Germinal center (tissue), 1 donor: ENCODE measurements around the gene IL22RA1.

Source experiments
- DNase-seq: peaks from one replicate; pipeline ENCODE4 v3.0.0; 2012; ENCODE audit warnings: mixed read lengths, low spot score

The IL22RA1 gene

DNA sequence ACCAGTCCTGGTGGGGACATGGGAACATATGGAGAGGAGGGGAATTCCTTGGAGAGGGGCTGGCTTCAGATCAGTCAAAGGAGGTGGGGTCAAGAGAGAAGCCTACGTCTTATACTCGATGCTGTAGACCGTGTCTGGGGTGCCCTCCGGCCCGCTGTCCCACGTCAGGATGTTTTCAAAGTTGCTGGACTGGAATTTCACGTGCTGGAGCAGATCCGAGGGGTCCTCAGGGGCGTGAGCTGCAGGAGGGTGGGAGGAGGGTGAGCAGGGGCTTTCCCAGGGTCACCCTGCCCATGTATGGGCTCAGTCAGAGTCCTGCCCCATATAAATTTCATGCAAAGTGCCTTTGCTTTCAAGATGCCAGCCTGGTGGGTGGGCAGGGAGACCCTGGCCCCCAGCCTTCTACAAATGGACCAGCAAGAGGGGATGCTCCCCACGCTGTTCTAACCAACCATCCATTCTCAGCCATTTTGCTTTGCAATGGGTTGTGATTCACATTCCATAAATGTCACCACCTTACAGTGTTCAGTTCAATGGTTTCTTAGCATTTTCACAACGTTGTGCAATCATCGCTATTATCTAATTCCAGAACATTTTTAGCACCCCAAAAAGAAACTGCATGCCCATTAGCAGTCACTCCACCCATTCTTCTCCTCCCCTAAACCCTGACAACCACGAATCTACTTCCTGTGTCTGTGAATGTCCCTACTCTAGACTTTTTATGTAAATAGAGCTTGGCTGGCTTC is 4.3 kb downstream of the IL22RA1 start:
- DNase-seq: no peak

DNA sequence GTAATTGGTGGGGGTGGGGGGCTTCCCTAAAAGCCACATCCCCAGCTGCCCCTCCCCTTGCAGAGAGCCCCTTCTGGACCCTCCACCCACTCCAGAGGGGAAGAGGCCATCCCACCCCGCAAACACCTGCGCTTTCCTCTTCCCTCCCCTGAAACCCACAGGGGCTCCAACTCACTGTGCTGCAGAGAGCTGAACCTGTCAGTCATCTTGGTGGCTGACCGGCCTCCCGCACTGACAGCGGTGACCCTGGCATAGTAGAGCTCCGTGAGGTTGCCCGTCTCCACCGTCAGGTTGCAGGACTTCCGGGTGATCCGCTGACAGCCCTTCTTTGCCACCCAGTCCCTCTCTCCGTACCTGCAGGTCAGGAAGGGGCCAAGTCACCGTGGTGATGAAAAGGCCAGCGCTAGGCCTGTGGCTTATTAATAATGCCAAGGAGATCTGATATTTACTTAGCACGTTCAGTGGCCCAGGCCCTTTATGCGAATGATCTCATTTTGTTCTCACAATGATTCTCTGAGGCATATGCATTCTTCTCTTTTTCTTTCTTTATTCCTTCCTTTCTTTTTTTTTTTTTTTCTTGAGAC is 5.9 kb downstream of the IL22RA1 start:
- DNase-seq: no peak

DNA sequence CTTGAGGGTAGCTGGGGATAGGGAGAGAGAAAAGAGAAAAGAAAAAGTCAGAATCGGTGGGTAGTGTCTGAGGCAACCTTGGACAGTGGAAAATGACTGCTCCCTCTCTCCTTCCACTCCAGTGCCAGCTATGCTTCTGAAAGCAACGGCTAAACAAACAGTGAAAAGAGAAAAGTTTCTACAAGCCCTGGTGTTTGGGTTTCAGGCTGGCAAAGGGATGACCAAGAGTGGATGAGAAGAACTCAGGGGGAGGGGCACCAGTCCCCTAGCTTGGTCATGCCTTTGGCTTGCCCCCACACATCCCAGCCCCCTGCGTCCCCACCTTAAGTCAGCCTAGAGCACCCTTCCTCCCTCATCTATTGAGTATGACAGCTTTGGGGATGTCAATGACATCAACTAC is 8.6 kb downstream of the IL22RA1 start:
- DNase-seq: no peak

DNA sequence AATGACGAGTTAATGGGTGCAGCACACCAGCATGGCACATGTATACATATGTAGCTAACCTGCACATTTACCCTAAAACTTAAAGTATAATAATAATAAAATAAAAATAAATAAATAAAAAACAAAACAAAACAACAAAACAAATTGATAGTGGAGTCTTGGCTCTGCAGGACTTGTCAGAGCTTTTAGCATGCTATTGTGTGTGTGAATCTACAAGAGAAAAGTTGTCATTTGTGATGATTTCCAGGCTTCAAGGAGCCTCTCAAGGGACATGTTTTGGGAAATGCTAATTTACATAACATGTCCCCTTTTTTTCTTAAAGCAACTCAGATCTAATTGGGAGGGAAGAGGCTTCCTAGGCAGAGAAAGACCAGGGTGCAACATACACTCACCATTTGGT is 9.1 kb downstream of the IL22RA1 start:
- DNase-seq: no peak

DNA sequence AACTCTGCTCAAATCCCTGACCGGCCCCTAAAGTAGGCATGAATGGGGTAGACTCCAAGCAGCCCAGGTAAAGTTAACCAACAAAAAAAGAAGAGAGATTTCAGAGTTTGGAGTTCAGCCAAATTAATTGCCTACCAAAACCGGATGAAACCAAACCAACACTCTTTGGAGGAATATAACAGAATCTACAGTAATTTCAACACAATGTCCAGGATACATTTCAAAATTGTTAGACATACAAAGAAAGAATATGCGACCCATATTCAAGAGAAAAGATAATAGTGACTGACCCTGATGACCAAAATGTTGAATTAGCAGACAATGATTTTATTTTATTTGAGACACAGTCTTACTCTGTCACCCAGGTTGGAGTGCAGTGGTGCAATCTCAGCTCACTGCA is 12.6 kb downstream of the IL22RA1 start:
- DNase-seq: no peak

DNA sequence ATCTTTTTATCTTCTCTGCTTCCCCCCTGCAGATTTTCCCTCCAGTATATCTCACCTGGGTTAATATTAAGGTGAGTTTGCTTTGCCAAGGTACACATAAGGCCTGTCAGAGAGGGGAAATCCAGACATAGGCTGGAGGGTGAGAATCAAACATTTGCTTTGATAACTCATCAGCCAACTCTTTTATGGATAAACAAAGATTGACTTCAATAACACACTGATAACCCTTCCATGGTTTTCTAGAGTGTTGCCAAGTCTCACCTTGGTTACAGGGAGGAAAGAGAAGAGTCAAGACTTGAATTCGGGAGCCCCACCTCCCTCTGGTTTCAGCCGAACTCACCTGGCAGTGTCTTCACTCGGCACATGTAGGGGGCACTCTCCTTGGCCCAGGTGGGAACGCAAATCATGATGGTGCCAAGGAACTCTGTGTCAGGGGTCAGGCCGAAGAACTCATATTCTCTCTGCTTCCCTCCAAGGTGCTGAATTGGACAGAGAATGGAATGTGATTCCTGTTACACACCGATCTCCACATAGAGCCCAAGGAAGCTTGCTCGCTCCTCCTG is 15.1 kb downstream of the IL22RA1 start:
- no peak for DNase-seq

DNA sequence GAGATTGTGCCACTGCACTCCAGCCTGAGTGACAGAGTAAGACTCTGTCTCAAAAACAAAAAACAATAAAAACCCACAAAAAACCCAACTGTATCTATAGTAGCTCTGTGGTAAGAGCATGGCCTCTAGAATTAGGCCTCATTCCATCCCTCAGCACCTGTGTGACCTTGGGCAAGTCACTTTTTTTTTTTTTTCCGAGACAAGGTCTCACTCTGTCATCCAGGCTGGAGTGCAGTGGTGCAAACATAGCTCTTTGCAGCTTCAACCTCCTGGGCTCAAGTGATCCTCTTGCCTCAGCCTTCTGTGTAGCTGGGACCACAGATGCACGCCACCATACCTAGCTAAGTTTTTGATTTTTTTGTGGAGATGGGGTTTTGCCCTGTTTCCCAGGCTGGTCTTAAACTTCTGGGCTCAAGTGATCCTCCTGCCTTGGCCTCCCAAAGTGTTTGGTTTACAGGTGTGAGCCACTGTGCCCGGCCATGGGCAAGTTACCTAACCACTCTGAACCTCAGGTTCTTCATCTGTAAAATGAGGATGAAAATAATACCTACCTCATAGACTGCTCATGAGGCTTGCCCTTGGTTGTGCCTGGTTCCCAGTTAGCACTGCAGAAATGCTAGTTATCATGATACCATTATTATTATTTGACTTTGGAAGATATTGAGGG is 15.7 kb downstream of the IL22RA1 start:
- no peak for DNase-seq

DNA sequence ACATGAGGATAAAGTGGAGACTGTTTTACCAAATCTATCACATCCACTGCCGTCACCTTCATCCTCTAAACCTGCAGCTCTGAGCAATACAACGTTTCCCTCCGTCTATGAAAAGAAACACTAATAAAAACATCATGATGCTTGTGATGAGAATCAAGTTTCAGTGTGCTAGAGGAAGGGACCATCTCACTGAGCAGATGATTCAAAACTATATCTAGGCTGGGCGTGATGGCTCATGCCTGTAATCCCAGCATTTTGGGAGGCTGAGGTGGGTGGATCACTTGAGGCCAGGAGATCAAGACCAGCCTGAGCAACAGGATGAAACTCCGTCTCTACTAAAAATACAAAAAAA is 16.3 kb downstream of the IL22RA1 start:
- no peak for DNase-seq

DNA sequence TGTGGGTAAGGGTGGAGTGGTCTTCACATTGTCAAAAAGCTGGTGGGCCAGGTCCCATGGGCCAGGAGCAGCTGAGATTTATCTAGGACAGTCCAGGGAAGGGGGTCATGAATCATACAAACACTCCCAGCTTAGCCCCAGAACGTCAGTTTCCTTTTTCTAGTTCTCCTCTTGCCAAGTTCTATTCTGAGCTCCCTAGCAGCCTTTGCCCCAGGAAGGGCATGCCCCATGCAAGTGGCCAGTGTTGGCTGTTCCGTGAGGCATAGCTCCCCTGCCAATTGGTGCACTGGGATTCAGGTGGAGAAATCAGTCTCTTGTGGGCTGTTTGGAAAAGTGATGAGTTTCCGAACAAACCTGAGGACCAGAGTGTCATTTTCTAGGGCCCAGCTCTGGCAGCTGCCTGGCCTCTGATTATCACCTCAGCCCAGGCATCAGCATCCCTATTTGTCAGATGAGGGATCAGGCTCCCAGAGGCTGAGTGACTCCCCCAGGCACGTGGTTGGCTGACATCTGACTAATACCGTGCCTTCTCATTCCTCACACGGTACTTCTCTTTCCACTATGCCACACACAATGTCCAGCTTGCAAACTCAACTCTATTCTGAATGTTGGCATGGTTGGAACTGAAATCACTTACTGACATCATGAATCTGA is 16.8 kb downstream of the IL22RA1 start:
- no peak for DNase-seq

DNA sequence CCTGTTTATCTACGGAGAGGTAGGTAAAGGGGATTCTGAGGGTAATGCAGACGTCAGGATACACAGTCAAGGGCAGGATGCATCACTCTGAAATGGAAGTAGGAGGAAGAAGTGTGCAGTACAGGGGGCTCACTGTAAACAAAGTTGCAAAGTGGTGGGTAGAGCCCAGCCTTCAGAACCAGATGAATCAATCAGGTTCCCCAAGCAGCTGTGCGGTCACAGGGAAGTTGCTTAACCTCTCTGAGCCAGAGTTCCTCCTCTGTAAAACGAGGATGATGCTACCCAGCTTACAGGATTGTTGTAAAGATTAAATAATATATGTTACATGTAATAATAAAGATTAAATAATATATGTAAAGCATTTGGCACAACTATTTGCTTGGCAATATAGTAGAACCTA is 17.5 kb downstream of the IL22RA1 start:
- DNase-seq: no peak

DNA sequence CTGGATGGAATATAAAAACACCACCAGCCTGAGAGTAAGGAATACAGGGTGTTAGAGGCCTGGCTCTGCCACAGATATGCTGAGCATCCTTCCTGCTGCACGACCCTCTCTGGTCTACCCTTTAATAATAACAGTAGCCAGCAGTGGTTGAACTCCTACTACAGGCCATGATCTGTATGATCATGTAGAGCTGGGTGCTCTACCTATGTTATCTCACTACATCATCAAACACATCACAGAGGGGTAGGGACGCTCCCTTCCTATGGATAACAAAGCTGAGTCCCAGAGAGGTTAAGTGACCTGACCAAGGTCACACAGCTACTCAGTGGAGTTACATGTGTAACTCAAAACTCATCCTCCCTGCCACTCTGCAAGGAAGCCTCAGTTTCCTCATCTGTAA is 18.0 kb downstream of the IL22RA1 start:
- DNase-seq: no peak

DNA sequence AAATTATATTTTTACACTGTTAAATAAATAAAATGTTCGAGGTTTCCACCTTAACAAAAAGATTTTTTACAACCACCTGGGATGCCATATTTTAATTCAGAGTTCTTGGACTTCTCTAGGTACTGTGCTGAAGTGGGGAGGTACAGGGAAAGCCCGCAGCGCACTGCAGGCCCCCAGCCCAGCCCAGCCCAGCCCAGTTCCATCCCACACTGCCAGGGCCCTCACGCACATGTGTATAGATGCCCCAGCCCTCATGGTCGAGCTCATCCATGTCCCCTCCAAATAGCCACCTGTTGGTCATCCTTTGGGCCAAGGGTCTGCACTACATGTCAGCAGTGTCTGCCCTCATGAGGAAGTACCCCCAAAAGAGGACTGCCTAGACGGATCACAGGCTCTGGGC is 19.3 kb downstream of the IL22RA1 start:
- no peak for DNase-seq

DNA sequence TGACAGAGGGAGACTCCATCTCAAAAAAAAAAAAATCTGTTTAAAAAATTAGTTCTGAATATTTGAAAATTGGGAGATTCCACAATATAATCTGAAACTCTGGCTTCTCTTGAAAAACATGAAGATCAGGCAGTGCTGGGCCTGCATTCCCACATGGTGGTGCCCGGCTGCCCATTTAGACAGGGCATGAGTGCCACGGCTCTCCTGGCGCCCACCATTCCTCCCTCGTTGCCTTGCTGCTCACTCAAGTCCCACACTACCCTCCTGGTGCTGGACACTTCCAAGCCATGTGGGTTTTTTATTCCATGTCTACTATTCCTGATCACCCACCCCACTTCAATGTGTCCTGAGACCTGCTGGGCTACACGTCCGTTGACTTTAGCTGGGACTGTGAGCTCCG is 20.2 kb downstream of the IL22RA1 start:
- no peak for DNase-seq

DNA sequence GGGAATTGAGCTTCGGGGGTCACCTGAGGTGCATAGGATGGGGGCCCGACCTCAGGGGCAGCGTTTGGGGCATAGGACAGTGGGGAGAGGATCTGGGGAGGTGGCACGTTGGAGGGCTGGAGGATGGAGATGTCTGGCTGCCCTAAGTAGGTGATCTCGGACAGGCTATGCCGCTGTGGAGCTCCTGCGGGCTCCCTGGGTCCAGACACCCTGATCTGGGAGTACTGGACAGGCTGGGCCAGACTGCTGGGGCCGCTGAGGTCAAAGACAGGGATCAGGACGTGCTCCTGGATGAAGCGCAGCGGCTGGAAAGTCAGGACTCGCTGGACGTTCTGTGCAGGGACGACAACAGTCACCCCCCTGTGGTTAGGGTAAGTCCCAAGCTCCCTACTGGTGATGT is 21.5 kb downstream of the IL22RA1 start:
- no peak for DNase-seq

DNA sequence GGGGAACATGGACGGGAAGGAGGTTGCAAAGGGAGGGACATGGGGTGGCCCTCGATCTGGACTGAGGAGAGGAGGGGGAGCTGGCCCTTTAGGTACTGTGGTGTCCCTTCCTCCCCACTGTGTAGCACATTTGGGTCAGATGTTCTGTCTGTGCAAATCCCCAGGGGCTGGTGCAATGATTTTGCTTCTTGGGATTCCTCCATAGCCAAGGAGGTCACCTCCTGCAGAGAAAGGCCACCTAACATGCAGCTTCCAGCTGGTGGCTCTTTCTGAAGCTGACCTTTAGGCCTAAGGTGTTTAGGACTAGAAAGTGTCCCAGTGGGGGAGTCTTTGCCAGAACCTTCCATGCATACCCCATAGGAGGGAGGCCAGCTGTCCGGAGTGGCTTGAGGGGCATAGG is 22.0 kb downstream of the IL22RA1 start:
- no peak for DNase-seq

DNA sequence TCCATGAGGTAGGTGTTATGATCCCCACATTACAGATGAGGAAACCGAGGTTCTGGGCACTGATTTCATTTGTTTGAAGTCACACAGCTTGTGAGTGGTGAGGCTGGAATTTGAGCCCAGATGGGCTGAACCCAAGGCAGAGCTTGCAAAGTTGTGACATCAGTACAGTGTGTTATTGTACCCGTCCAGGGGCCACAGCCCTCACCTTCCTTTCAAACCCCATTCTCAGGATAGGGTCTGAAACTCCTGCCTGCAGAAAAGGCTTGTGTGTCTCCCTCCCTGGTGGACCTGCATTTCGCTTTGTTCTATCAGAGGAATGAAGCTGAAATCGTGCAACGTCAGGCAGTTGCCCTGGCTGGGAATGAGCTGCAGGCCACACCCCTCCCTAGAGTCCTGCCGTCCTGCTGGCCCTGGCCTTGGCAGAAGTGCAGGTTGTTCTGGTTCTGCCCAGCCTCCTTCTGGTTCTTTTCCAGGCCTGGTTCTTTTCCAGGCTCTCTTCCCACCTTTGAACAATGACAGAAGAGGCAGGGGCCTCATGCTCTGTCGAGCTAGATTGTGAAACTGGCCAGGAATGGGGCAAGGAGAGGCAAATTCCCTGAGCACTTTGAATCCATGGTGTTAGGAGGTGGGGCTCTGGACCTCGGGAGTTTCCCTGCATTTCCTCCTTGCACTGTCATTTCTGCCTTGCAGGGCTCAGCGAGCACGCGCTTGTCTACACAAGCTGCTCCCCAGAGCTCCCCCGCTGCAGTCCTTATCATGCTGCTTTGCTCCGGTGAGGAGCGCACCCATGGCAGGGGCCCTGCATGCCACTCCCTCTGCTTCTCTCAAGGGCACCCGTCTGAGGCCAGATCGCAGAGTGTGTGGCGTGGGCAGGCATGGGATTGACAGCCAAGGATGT is 22.8 kb downstream of the IL22RA1 start:
- no peak for DNase-seq

DNA sequence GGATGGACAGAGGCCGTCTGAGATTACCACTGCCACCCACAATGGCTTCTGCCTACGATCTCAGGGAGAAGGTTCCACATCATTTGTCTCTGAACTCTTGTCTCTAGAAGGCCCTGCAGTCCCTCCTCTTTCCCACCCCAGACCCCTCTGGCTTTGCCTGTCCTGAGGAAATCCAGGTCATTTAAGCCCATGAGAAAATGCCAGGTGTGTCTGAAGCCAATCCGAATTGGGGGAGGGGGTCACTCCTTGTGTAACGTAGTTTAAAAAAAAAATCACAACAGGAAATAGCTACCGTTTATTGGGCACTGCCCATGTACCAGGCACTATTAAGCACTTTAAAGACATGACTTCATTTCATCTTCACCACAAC is 23.5 kb downstream of the IL22RA1 start:
- no peak for DNase-seq

DNA sequence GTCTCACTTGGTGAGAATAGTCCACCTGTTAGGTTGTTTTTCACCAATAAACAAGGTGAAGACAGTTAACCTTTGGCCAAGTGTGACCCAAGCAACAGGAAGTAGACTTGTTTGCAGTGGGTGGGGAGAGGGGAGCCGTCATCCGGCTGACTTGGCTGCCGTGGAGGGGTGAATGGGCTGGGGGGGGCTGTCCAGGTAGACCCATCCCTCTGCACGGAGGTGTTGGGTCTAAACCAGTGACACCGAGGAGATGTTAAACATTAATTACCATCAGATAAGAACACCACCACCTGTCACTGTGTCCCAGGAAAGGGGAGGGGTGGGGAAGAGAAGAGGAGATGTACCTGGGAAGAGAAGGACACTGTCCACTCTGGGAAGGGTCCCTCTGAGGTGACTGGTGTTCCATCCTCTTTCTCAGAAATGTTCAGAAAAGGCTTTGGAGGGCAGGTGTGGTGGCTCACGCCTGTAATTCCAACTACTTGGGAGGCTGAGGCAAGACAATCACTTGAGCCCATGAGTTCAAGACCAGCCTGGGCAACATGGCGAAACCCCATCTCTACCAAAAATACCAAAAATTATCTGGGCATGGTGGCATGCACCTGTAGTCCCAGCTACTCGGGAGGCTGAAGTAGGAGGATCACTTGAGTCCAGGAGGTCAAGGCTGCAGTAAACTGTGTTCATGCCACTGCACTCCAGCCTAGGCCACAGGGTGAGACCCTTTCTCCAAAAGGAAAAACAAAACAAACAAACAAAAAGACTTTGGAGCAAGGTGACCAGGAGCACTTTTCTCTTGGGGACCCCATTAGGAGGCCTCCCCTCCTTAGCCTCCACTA is 24.3 kb downstream of the IL22RA1 start:
- no peak for DNase-seq

DNA sequence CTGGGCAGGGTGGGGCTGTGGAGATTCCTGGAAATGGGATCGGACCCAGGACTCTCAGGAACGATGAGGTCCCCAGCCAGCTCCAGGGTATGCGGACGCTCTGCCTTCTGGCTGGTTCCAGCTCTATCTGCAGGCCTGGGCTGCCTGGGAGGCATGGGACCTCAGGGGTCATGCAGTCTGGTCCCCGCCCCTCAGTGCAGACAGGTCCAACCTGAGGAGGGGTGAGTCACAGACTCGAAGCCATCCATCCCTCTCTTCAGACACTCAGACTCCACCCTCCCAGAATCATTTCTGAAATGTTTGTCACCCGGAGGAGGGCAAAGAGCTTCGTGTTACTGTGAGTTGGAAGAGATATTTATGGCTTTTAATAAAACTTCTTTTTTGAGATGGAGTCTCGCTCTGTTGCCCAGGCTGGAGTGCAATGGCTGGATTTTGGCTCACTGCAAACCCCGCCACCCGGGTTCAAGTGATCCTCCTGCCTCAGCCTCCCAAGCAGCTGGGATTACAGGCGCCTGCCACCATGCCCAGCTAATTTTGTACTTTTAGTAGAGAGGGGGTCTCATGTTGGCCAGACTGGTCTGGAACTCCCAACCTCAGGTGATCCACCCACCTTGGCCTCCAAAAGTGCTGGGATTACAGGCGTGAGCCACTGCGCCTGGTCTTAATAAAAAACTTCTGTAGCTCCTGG is 25.1 kb downstream of the IL22RA1 start:
- DNase-seq: no peak

DNA sequence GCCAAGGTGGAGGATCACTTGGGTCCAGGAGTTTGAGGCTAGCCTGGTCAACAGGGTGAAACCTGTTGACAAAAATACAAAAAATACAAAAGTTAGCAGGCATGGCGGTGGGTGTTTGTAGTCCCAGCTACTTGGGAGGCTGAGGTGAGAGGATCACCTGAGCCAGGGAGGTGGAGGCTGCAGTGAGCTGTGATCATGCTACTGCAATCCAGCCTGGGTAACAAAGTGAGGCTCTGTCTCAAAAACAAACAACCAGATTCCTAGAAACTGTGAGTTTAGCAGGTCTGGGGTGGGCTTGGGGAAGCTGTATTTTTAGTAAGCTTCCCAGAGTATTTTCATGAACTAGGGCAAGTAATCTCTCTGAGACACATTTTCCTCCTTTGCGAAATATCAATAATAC is 25.8 kb downstream of the IL22RA1 start:
- DNase-seq: no peak
